GM19351 (cell line): ENCODE measurements around the gene KLF18.
"Not testable (repeated sequence)": the region's sequence is repeated elsewhere in the genome, so short reads cannot be mapped to it uniquely, and the experiment has no call there.

ENCODE experiments used
- ATAC-seq: cut with Tn5 transposase; IDR thresholded peaks from one replicate; pipeline ENCODE4 v1.9.1; 2021; ENCODE audit warnings: mild to moderate bottlenecking, moderate library complexity; ENCODE audit not compliant: unreplicated experiment

KLF18 gene

DNA sequence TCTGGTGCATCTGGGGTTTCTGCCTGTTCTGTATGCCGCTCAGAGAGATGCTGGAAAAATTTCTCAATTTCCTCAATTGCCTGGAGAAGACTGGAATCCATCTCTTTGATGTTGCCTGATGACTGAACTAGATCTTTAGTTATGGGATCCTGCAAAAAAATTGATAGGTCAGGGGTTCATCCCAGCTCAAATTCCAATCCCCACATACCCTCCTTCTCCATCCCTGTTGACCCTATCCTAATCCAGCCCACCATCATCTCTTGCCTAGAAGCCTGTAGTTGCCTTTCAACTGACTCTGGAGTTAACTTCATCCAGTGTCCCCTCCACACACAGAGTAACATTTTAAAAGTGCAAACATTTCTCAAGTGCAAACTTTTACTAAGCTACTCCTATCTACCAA, at the start of gene KLF18:
TSS of gene KLF18 (minus strand) at position 101 of the 400 bp plus-strand sequence. CDS start at position 101, 0 bp downstream.
- no peak for ATAC-seq

DNA sequence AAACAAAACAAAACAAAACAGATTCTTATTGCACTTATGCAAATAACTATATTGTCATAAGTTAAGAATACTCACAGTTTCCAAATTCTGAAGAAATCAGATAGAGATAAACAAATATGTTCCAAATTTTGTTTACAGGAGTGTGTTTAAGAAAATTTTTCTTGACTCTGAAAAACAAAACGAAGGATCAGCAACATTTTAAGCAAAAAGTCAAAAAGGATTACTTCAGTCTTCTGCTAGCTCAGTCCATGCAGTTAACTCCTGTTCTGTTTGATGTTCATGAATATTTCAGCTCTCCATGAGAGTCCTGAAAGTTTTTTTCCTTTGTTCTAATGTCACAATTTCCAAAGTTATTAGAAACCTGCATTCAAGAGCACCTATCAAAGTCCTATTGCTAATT, 33.2 kb upstream of the KLF18 start:
- no peak for ATAC-seq

DNA sequence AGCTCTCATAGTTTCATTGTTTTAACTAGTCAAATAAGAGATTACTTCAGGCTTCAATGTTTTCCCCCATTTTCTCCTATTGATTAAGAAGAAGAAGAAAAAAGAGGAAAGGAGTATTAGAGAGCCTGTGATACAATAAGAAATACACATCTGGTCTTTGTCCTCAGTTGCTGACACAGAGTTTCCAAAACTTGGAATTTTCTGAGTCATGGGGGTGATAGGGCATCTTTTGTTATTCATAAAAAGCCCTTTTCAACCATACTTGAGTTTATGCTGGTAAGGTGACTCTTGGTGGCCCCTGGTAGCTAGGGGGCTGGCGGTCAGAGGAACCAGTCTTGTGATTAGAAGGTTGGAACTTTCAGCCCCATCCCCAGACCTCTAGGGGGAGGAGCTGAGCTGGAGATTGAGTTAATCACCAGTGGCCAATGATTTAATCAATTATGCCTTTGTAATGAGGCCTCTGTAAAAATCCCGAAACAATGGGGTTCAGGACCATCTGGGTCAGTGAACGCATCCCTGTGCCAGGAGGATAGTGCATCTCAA, 28.9 kb upstream of the KLF18 start:
- ATAC-seq = no peak

DNA sequence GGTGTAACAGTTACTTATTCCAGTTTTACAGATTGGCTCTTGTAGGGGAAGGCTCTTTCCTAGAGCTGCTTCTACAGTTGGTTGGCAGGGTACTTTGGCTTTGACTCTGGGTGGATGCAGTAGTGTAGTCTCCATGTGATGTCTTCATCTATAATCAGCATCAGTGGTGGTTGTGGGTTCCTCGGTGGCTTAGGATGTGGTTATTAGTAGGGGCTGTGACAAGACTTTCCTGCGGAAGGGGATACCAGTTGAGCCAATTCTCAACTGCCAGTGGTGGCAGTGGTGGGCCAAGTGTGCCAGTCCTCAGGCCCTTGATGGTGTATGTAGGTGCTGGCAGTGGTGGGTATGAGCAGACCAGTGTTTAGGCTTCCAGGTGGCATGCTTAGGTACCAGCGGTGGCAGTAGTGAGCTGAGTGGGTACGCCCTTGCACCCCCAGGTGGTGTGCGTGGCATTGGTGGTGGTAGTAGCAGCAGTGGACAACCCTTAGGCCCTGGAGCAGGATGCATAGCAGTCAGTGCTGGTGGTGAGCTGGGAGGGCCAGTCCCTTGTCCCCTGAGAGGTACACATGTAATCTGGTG, 27.2 kb upstream of the KLF18 start:
- no peak for ATAC-seq

DNA sequence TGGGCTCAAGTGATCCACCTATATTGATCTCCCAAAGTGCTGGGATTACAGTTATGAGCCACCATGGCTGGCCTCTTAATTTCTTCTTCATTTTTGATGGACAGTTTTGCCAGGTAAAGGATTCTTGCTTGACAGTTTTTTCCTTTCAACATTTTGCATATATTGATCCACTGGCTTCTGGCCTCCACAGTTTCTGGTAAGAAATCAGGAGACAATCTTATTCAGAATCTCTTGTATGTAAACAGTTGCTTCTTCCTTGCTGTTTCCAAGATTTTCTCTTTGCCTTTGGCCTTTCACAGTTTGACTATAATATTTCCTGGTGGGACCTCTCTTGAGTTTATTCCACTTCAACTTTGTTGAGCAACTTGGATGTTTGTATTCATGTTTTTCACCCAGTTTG, 20.1 kb upstream of the KLF18 start:
- ATAC-seq = no peak

DNA sequence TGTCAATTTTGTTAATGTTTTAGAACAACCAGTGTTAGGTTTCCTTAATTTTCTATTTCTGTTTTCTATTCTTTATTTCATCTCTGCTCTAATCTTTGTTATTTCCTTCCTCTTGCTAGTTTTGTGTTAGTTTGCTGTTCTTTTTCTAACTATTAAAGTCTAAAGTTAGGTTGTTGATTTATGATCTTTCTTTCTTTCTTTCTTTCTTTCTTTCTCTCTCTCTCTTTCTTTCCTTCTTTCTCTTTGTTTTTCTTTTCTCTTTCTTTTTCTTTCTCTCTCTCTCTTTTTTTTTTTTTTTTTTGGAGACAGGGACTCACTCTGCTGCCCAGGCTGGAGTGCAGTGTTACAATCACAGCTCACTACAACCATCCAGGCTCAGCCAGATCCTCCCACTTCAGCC, 17.4 kb upstream of the KLF18 start:
- no peak for ATAC-seq

DNA sequence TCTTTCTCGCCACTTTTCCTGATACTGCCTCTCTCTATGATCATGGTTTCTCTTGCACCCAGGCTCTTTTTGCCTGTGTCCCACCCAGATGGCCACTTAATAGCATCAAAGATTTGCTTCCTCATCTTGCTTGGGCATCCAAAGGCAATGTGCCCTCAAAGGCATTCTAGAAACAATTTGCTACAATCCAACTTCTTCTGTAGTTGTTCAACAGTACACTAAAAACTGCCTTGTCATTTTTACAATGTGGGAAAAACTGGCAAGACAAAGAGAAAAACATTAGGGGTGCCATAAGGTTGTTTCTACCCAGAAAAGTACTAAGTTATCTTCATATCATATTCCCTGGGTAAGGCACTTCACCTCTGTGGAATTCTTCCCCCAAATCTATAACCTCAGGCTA, 16.5 kb upstream of the KLF18 start:
- ATAC-seq = no peak

DNA sequence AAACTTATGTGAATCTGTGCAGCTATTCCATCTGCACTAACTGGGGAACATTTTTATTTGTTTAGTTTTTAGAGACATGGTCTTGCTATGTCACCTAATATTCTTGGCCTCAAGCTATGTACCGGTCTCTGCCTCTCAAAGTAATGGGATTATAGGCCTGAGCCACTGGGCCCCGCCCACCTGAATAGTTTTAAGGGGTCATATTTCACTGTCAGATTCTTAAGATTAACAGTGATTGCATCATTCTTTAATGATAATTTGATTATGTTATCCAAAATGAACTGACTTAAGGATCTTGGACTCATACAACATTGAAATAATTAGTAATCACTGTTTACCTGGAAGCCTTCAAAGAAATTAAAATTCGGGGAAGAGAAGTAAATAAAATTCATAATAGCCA, 12.6 kb upstream of the KLF18 start:
- no peak for ATAC-seq

DNA sequence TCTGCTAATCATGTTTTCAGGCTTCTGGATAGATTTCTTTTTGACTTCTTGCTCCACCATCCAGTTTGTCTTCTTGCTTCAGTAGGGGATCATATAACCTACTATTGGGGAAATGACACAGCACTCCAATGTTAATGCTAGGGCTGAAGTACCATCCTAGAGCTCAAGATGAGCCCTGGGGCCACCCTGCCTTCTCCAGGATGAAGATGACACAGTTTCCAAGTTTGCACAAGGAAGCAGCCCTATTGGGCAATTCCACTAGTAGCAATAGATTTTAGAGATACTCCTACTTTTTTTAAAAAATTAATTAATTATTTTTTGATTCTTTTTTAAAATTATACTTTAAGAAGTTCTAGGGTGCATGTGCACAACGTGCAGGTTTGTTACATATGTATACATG, 11.3 kb upstream of the KLF18 start:
- no peak for ATAC-seq

DNA sequence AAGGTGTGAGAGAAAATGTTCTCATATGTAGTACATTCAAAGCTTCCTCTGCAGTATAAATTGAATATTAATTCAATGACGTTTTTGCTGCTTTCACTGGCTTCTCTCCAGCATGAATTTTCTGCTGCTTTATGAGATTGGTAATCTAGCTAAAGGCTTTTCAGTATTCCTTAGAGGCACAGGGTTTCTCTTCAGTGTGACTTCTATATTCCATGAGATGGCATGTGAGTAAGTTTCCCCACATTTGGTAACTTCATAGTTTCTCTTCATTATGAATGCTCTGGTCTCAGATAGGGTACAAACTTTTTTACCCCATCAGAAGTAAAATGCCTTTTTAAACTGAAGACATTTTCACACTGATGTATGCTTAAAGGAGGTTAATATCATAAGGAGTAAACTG, 10.4 kb upstream of the KLF18 start:
- ATAC-seq = no peak

DNA sequence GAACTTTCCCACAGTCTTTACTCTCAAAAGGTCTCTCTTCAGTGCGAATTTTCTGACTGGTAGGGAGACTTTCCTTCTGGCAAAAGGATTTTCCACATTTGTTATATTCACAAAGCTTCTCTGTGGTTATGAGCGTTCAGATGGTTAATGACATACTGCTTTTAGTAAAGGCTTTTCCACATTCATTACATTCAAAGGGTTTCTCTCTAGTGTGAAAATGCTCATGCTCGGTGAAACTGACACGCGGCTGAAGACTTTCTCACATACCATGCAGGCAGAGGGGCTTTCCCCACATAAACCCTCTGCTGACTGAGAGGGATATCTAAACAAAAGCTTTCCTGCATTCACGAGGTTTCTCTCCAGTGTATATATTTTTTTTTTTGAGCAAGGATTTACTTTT, 9.9 kb upstream of the KLF18 start:
- ATAC-seq = no peak

DNA sequence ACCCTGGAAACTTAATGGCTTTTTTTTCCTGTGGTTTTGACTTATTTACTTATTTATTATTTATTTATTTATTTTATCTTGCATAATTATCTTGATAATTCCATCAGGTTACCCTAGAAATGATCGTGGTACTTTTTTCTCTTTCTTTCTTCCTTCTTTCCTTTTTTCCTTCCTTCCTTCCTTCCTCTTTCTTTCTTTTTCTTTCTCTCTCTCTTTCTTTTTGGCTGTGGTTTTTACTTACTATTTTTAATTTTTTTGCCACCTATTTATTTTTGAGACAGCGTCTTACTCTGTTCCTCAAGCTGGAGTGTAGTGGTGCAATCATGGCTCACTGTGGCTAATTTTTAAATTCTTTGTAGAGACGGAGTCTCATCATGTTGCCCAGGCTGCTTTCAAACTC, 6.2 kb upstream of the KLF18 start:
- no peak for ATAC-seq

DNA sequence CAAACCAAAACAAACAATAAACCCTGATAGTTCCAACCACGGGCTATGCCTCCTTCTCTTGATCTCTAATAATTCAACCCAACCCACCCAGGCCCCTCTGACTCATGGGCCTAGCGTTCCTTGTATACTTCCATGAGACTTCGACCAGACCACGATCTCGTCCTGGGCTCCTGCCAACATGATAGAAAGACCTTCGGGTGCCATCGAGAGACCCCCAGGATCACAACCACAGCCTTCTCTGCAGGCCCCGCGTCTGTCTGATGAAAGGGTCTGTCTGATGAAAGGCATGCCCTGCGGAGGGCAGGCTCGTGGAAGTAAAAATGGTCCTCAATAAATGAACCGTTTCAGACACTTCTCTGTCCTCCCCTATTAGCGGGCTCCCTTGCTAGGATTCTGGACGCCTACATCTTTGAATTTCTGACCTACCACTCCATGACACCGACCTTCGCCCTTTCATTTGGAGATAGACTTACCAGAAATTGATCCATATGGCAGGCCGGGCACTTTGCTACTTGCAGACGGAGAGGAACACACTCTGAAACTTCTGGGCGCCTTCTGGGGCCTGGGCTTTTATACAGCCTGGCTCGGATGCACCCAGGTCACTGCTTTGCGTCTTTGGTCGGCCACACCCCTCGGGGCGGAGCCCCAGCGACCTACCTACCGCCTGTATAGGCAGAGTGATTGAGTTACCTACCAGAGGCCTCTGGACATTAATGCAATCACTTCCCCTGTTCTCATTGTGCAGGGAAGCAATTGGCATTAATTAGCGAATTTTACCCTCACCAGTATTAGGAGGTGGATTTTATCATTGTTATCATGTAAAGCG, 5.3 kb upstream of the KLF18 start:
- no peak for ATAC-seq

DNA sequence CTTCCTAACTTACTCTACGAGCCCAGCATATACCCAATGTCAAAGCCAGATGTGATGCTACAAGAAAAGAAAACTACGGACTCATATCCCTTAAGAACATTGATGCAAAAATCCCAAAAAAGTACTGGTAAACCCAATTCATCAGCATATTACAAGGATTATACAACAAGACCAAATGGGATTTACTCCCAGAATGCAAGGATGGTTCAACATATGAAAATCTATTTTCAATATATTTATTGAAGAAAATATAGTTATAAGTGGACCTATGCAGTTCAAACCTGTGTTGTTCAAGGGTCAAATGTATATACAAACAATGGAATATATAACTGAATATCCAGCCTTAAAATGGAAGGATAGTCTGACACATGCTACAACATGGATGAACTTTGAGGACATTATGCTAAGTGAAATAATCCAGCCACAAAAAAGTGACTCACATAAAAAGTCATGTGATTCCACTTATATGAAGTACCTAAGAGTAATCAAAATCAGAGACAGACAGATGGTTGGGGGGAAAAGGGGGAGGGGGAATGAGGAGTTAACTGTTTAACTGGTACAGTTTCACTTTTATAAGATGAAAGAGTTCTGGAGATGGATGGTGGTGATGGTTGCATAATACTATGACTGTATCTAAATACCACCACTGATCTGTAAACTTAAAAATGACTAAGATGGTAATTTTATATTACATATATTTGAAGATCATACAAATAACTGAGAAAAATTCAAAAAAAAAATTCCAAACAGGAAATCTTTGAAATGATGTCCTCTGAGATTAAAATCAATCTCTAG, 3.7 kb upstream of the KLF18 start:
- no peak for ATAC-seq

DNA sequence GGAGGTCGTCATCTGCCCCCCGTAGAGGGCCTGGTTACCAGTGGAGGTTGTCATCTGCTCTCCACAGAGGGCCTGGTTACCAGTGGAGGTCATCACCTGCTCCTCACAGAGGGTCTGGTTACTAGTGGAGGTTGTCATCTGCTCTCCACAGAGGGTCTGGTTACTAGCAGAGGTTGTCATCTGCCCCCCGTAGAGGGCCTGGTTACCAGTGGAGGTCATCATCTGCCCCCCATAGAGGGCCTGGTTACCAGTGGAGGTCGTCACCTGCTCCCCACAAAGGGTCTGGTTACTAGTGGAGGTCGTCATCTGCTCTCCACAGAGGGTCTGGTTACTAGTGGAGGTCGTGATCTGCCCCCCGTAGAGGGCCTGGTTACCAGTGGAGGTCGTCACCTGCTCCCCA, 1.9 kb downstream of the KLF18 start:
- ATAC-seq = not testable (repeated sequence)

DNA sequence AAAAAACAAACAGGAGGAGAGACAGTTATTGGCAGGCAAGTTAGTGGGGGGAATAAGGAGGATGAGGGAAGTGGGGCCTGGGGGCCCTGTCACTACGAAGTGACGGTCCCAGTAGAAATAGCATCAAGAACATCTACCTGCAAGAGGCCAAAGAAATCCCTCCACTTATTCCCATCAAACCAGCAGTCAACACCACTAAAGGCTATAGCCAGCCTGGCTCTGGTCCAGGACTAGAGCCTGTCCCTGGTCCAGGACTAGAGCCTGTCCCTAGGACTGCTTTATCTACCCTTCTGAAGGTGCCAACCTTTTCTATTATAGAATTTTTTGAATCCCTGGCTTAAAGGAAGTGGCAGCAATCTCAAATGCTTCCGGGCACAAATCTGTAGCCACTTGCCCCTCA, 3.2 kb downstream of the KLF18 start:
- no peak for ATAC-seq

DNA sequence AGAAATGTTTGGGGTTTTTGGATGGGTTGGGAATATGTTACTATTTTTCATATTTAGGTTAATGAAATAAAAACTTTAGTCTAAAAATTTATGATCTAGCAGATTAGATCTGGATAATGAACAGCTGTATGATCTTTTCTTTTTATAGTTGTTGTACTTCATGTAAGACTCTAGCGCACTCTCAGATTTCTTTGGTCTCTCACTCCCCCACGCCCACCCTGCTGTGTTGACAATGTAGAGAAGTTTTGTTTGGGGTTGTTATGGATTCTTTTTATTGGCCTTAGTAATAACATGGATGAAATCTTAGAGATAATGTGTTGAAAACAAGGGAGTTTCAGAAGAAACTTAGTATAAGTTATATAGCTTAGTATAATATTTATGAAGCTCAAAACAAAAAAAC, 5.5 kb downstream of the KLF18 start:
- no peak for ATAC-seq

DNA sequence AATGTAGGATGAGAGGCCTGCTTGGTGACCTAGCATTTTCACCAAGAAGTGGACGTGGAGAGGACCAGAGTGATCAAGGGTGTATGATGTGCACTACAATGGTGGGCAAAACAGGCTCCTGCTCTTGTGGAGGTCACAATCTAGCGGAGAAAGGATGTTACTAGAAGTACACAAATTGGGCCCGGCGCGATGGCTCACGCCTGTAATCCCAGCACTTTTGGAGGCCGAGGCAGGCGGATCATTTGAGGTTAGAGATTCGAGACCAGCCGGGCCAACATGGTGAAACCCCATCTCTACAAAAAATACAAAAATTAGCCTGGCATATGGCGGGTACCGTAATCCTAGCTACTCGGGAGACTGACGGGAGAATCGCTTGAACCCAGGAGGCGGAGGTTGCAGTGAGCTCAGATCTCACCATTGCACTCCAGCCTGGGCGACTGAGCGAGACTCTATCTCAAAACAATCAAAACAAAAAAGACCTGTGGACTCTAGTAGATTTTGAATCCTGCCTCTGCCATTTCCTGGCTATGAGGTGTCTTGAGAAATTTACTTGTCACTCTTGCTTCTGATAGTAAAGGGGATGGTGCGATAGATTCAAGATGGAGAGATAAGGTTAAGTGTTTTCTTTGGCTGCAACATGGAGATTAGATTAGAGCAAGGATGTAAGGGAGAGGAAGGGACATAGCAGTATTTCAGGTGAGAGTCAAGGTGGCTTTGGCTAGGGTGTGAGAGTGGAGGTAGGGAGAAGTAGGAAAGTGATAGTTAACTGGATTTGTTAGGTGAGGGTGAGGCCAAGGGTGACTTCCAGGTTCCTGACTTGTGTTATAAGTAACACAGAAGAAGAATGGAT, 7.1 kb downstream of the KLF18 start:
- no peak for ATAC-seq

DNA sequence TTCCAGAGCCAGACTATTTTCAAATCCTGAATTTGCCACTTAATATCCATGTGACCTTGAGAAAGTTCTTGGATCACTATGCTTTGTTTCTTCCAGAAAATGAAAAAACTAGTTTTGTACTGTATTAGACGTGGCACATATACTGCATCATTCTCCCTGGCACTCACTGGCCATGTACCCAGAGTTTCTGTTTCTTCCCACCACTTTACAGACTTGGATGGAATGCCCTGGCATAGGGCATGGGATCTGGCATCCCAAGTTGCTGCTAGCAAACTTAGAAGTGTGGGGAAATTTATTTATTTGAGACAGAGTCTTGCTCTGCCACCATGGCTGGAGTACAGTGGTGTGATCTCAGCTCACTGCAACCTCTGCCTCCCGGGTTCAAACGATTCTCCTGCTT, 10.0 kb downstream of the KLF18 start:
- ATAC-seq = no peak

DNA sequence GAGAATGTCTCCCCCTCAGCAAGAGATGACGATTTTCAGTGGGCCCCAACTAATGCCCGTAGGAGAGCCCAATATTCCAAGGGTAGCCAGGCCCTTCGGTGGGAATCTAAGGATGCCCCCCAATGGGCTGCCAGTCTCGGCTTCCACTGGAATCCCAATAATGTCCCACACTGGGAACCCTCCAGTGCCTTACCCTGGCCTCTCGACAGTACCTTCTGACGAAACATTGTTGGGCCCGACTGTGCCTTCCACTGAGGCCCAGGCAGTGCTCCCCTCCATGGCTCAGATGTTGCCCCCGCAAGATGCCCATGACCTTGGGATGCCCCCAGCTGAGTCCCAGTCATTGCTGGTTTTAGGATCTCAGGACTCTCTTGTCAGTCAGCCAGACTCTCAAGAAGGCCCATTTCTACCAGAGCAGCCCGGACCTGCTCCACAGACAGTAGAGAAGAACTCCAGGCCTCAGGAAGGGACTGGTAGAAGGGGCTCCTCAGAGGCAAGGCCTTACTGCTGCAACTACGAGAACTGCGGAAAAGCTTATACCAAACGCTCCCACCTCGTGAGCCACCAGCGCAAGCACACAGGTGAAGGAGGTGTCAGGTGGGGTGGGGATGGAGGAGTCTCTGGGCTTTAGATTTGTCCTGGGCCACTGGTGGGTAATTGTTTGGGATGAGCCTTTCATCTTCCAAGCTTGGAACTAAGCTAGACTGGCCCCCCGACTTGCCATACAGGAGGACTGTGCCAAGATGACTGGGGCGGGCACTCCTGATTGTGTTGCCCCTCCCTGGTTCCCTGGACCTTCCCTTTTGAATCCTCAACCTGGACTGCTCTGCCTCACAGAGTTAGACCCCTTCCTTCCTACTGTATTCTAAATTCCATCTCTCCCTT, 11.6 kb downstream of the KLF18 start:
- ATAC-seq = no peak
